ENCODE results near the gene EGFR.

Gene EGFR

GRCh38 chr7:55026086-55026790, 7.4 kb downstream of the EGFR start:
- H3K36me3 ChIP-seq (ENCODE audit: insufficient read depth, low read length), result no peaks in the 10 kb centered on the region
- H3K4me3 ChIP-seq (ENCODE audit: low read length, poor library complexity, severe bottlenecking), result no peak overlapping the region
- H3K9ac ChIP-seq (ENCODE audit: low read depth, low read length, poor library complexity, severe bottlenecking), result no peak overlapping the region
- no peaks in the 10 kb centered on the region for H4K20me1 ChIP-seq (ENCODE audit: insufficient read depth, low read length, poor library complexity, severe bottlenecking)
- H3K79me2 ChIP-seq (ENCODE audit: insufficient read depth, low read length), result no peaks in the 10 kb centered on the region
- H2AFZ ChIP-seq (ENCODE audit: low read length), result no peak overlapping the region
- no peak overlapping the region for H3K4me2 ChIP-seq (ENCODE audit: low read depth, low read length, poor library complexity, severe bottlenecking)
- no peak for TF ChIP-seq EZH2phosphoT487 (IDR thresholded peaks at IDR 0.05; ENCODE audit: borderline replicate concordance)
- TF ChIP-seq CTCF (conservative IDR thresholded peaks at IDR 0.05; ENCODE audit: low read length), result no peak
- no peaks in the 10 kb centered on the region; the same call in 1 of the 2 replicates for H3K9me3 ChIP-seq (ENCODE audit: insufficient read depth, low read depth, low read length)
- no peaks in the 10 kb centered on the region for H3F3A ChIP-seq (ENCODE audit: low read depth)
- no peaks in the 10 kb centered on the region for H3K27me3 ChIP-seq (ENCODE audit: insufficient read depth, low read length, poor library complexity, severe bottlenecking)
- no peaks in the 10 kb centered on the region for H3K4me1 ChIP-seq (ENCODE audit: insufficient read depth, low read length, poor library complexity, severe bottlenecking)
- H3K9me2 ChIP-seq (replicated peaks; ENCODE audit: low read depth, low read length), result no peaks in the 10 kb centered on the region

- no peaks in the 10 kb centered on the region for H3K79me2 ChIP-seq (ENCODE audit: insufficient read depth, low read length)
- TF ChIP-seq CTCF (conservative IDR thresholded peaks at IDR 0.05; ENCODE audit: low read length) (no peak), EZH2phosphoT487 (IDR thresholded peaks at IDR 0.05; ENCODE audit: borderline replicate concordance) (no peak)
- H3F3A ChIP-seq (ENCODE audit: low read depth), result no peaks in the 10 kb centered on the region
These were observed 8.2 kb downstream of the EGFR start for GRCh38 chr7:55026867-55027490.

GRCh38 chr7:55028011-55028410, 9.2 kb downstream of the EGFR start:
- Histone ChIP-seq H3K9me3 (ENCODE audit: insufficient read depth, low read depth, low read length) (no peaks in the 10 kb centered on the region; the same call in 1 of the 2 replicates), H3K79me2 (ENCODE audit: insufficient read depth, low read length) (no peaks in the 10 kb centered on the region), H3K4me1 (ENCODE audit: insufficient read depth, low read length, poor library complexity, severe bottlenecking) (no peaks in the 10 kb centered on the region), H3K9me2 (replicated peaks; ENCODE audit: low read depth, low read length) (no peaks in the 10 kb centered on the region), H3K9ac (ENCODE audit: low read depth, low read length, poor library complexity, severe bottlenecking) (no peak overlapping the region), H3K4me3 (ENCODE audit: low read length, poor library complexity, severe bottlenecking) (no peak overlapping the region), H4K20me1 (ENCODE audit: insufficient read depth, low read length, poor library complexity, severe bottlenecking) (no peaks in the 10 kb centered on the region), H3K4me2 (ENCODE audit: low read depth, low read length, poor library complexity, severe bottlenecking) (no peak overlapping the region), H3K36me3 (ENCODE audit: insufficient read depth, low read length) (no peaks in the 10 kb centered on the region), H3K27me3 (ENCODE audit: insufficient read depth, low read length, poor library complexity, severe bottlenecking) (no peaks in the 10 kb centered on the region), H2AFZ (ENCODE audit: low read length) (no peak overlapping the region), H3F3A (ENCODE audit: low read depth) (no peaks in the 10 kb centered on the region)
- no peak for TF ChIP-seq CTCF (conservative IDR thresholded peaks at IDR 0.05; ENCODE audit: low read length)
- no peak for TF ChIP-seq EZH2phosphoT487 (IDR thresholded peaks at IDR 0.05; ENCODE audit: borderline replicate concordance)

More at GRCh38 chr7:55026867-55027490, 8.2 kb downstream of the EGFR start:
- Histone ChIP-seq H3K36me3 (ENCODE audit: insufficient read depth, low read length) (no peaks in the 10 kb centered on the region), H3K4me3 (ENCODE audit: low read length, poor library complexity, severe bottlenecking) (no peak overlapping the region), H4K20me1 (ENCODE audit: insufficient read depth, low read length, poor library complexity, severe bottlenecking) (no peaks in the 10 kb centered on the region), H3K9me3 (ENCODE audit: insufficient read depth, low read depth, low read length) (no peaks in the 10 kb centered on the region; the same call in 1 of the 2 replicates), H3K9me2 (replicated peaks; ENCODE audit: low read depth, low read length) (no peaks in the 10 kb centered on the region), H3K4me1 (ENCODE audit: insufficient read depth, low read length, poor library complexity, severe bottlenecking) (no peaks in the 10 kb centered on the region), H3K27me3 (ENCODE audit: insufficient read depth, low read length, poor library complexity, severe bottlenecking) (no peaks in the 10 kb centered on the region), H2AFZ (ENCODE audit: low read length) (no peak overlapping the region), H3K4me2 (ENCODE audit: low read depth, low read length, poor library complexity, severe bottlenecking) (no peak overlapping the region), H3K9ac (ENCODE audit: low read depth, low read length, poor library complexity, severe bottlenecking) (no peak overlapping the region)

All from Loucy (cell line).